ENCODE results near the gene MILR1. TPM values are rescaled to one million over a fixed set of nuclear protein-coding genes. Genes with fewer than 3 reads are reported as not detected.

The MILR1 gene
- total RNA-seq, 1 experiment from 2014 or later, result not detected

GRCh38 chr17:64502021-64502420 is 53.1 kb downstream of the MILR1 start (continued):
- TF ChIP-seq SOX15 (CRISPR knock-in tag; IDR thresholded peaks at IDR 0.05) (no peak), NFYB (CRISPR knock-in tag; conservative IDR thresholded peaks at IDR 0.05; ENCODE audit: low read depth) (no peak), ZNF396 (CRISPR knock-in tag; IDR thresholded peaks at IDR 0.05; ENCODE audit: borderline replicate concordance) (no peak), TEAD4 (CRISPR knock-in tag; IDR thresholded peaks at IDR 0.05) (no peak), RORB (CRISPR knock-in tag; IDR thresholded peaks at IDR 0.05) (no peak), E2F5 (CRISPR knock-in tag; IDR thresholded peaks at IDR 0.05) (no peak), ZNF512 (CRISPR knock-in tag; IDR thresholded peaks at IDR 0.05; ENCODE audit: borderline replicate concordance) (no peak), ZSCAN18 (CRISPR knock-in tag; IDR thresholded peaks at IDR 0.05) (no peak)
- TF ChIP-seq, protein P1, sequence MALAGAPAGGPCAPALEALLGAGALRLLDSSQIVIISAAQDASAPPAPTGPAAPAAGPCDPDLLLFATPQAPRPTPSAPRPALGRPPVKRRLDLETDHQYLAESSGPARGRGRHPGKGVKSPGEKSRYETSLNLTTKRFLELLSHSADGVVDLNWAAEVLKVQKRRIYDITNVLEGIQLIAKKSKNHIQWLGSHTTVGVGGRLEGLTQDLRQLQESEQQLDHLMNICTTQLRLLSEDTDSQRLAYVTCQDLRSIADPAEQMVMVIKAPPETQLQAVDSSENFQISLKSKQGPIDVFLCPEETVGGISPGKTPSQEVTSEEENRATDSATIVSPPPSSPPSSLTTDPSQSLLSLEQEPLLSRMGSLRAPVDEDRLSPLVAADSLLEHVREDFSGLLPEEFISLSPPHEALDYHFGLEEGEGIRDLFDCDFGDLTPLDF (CRISPR knock-in tag; IDR thresholded peaks at IDR 0.05), result no peak

DNA sequence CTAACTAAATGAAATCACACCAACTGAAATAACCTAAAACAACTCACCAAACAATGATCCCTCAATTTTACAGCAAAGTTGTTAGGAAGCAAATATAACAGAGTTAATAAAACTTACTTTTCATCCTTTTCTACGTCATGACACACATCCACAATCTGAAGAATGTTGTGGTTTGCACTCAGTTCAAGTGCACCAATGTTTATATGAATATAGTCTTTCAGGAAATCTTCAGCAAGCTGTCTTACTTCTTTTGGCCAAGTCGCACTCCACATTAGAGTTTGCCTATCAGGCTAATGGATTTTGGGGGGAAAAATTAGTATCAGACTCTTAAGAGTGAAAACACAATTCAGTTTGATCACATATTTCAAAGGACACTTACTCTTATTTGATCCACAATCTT is 53.9 kb downstream of the MILR1 start:
- ATAC-seq, result no peak
- no peaks in the 10 kb centered on the region for H3K9me3 Mint-ChIP-seq
- TF ChIP-seq EMX1 (CRISPR knock-in tag; IDR thresholded peaks at IDR 0.05), result no peak
- no peak for TF ChIP-seq ZNF232 (CRISPR knock-in tag; IDR thresholded peaks at IDR 0.05)
- TF ChIP-seq ZNF138 (CRISPR knock-in tag; conservative IDR thresholded peaks at IDR 0.05), result no peak
- TF ChIP-seq RORB (CRISPR knock-in tag; IDR thresholded peaks at IDR 0.05), result no peak
- peaks cover 70% of the 10 kb centered on the region for H3K36me3 Mint-ChIP-seq
- H3K4me1 Mint-ChIP-seq, result peaks cover 60% of the 10 kb centered on the region
- ChIA-PET POLR2A (no interaction called here), CTCF (no interaction called here)
- H3K27me3 Mint-ChIP-seq (ENCODE audit: low read depth), result no peaks in the 10 kb centered on the region; the same call in 1 of the 2 replicates
- H3K27ac Mint-ChIP-seq, result peak overlapping the region; percentile 90
- H3K4me3 Mint-ChIP-seq, result 0 out of 2 replicates have a peak overlapping the region, but pooled peaks have one; percentile 98
- DNase-seq (ENCODE audit: low spot score), result no peak

DNA sequence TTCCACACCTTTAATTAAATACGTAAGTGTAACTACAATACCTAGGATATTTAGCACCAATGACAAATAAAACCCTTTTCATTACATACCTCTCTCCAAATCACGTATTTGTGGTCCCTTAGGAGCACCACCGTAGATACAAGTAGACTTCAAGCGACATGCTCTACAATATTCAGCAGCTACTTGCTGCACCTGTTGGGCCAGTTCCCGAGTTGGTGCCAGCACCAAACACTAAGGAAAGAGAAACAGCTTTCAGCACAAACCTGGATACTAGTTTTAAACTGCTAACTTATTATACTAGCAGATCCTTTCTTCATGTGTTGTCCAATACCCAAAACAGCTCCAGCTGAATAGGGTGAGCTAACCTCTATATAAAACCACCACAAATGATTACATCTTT is 54.4 kb downstream of the MILR1 start:
- DNase-seq (ENCODE audit: low spot score) (no peak), ATAC-seq (no peak)
- Mint-ChIP-seq H3K4me3 (0 out of 2 replicates have a peak overlapping the region, but pooled peaks have one; percentile 98), H3K27ac (peak overlapping the region; percentile 79), H3K9me3 (no peaks in the 10 kb centered on the region), H3K36me3 (peaks cover 72% of the 10 kb centered on the region), H3K27me3 (ENCODE audit: low read depth) (no peaks in the 10 kb centered on the region; the same call in 1 of the 2 replicates), H3K4me1 (peaks cover 60% of the 10 kb centered on the region)
- CTCF ChIA-PET, result no interaction called here
- POLR2A ChIA-PET, result no interaction called here
- TF ChIP-seq PRRX2 (CRISPR knock-in tag; IDR thresholded peaks at IDR 0.05) (0 out of 2 replicates have a peak, but pooled peaks have one; percentile 45), GRHL2 (CRISPR knock-in tag; IDR thresholded peaks at IDR 0.05; ENCODE audit: insufficient replicate concordance, severe bottlenecking) (no peak)
- TF ChIP-seq, protein P2, sequence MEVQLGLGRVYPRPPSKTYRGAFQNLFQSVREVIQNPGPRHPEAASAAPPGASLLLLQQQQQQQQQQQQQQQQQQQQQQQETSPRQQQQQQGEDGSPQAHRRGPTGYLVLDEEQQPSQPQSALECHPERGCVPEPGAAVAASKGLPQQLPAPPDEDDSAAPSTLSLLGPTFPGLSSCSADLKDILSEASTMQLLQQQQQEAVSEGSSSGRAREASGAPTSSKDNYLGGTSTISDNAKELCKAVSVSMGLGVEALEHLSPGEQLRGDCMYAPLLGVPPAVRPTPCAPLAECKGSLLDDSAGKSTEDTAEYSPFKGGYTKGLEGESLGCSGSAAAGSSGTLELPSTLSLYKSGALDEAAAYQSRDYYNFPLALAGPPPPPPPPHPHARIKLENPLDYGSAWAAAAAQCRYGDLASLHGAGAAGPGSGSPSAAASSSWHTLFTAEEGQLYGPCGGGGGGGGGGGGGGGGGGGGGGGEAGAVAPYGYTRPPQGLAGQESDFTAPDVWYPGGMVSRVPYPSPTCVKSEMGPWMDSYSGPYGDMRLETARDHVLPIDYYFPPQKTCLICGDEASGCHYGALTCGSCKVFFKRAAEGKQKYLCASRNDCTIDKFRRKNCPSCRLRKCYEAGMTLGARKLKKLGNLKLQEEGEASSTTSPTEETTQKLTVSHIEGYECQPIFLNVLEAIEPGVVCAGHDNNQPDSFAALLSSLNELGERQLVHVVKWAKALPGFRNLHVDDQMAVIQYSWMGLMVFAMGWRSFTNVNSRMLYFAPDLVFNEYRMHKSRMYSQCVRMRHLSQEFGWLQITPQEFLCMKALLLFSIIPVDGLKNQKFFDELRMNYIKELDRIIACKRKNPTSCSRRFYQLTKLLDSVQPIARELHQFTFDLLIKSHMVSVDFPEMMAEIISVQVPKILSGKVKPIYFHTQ (CRISPR knock-in tag; IDR thresholded peaks at IDR 0.05), result peak; percentile 18; the same call in 1 of the 2 replicates
- TF ChIP-seq, protein P3, sequence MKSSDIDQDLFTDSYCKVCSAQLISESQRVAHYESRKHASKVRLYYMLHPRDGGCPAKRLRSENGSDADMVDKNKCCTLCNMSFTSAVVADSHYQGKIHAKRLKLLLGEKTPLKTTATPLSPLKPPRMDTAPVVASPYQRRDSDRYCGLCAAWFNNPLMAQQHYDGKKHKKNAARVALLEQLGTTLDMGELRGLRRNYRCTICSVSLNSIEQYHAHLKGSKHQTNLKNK (CRISPR knock-in tag; IDR thresholded peaks at IDR 0.05), result no peak
